Measurements from ENCODE around the gene RFTN1. TPM values are rescaled to one million over a fixed set of nuclear protein-coding genes. Genes with fewer than 3 reads are reported as not detected.
A peak's percentile ranks its signal among the peaks of the same experiment; 100 is the strongest.

Gene RFTN1
- total and polyA plus RNA-seq, 5 experiments from 2014 or later, result 35.3 to 61.8 (median 44.2) TPM

- ATAC-seq (peak in 1 of 2 donors; percentile 39), DNase-seq (no peak)
- POLR2A ChIA-PET, result no interaction called here
- Mint-ChIP-seq H3K9me3 (peaks cover 0 to 1% (median 0%) of the 10 kb centered on the region in 9 donors), H3K4me3 (peak overlapping the region in 2 of 10 donors; percentile 20 to 41), H3K36me3 (peaks cover 0 to 77% (median 34%) of the 10 kb centered on the region in 3 donors), H3K27me3 (no peaks in the 10 kb centered on the region), H3K4me1 (peaks cover 28 to 65% (median 51%) of the 10 kb centered on the region in 4 donors), H3K27ac (peak overlapping the region in 7 of 10 donors; percentile 32 to 90 (median 56))
These were observed 147.9 kb downstream of the RFTN1 start for GRCh38 chr3:16365491-16366128.

GRCh38 chr3:16364963-16365362 lies 148.5 kb downstream of the RFTN1 start:
- no peak overlapping the region for H3K4me3 Mint-ChIP-seq
- no peak for ATAC-seq
- no peaks in the 10 kb centered on the region for H3K27me3 Mint-ChIP-seq
- H3K4me1 Mint-ChIP-seq, result peaks cover 23 to 60% (median 46%) of the 10 kb centered on the region in 4 donors
- peaks cover 0 to 74% (median 29%) of the 10 kb centered on the region in 3 donors for H3K36me3 Mint-ChIP-seq
- H3K9me3 Mint-ChIP-seq, result peaks cover 0 to 1% (median 0%) of the 10 kb centered on the region in 9 donors
- no peak for DNase-seq
- POLR2A ChIA-PET, result no interaction called here
- H3K27ac Mint-ChIP-seq, result peak overlapping the region in 5 of 10 donors; percentile 6 to 73 (median 32)

GRCh38 chr3:16364323-16364722 lies 149.2 kb downstream of the RFTN1 start:
- Mint-ChIP-seq H3K4me1 (peaks cover 24 to 60% (median 47%) of the 10 kb centered on the region in 4 donors), H3K27ac (peak overlapping the region in 4 of 10 donors; percentile 29 to 68 (median 34)), H3K9me3 (peaks cover 0 to 1% (median 0%) of the 10 kb centered on the region in 9 donors), H3K36me3 (peaks cover 0 to 69% (median 23%) of the 10 kb centered on the region in 3 donors), H3K4me3 (no peak overlapping the region), H3K27me3 (no peaks in the 10 kb centered on the region)
- POLR2A ChIA-PET, result interaction anchor here (1.1 kb wide), 1 partner anchor 9 kb away, joined by 3 read pairs; no protein-coding TSS in a partner anchor
- no peak for DNase-seq
- no peak for ATAC-seq

- H3K4me1 Mint-ChIP-seq, result peaks cover 27 to 62% (median 51%) of the 10 kb centered on the region in 4 donors
- H3K36me3 Mint-ChIP-seq, result peaks cover 0 to 69% (median 19%) of the 10 kb centered on the region in 3 donors
- H3K9me3 Mint-ChIP-seq, result peaks cover 0 to 1% (median 0%) of the 10 kb centered on the region in 9 donors
- no peaks in the 10 kb centered on the region for H3K27me3 Mint-ChIP-seq
- POLR2A ChIA-PET, result interaction anchor here (0.9 to 1.2 kb wide), 3 partner anchors 9 to 24 kb away, joined by 3 read pairs; no protein-coding TSS in a partner anchor
- H3K4me3 Mint-ChIP-seq, result no peak overlapping the region
- no peak for ATAC-seq
- peak overlapping the region in 3 of 10 donors; percentile 41 to 66 (median 62) for H3K27ac Mint-ChIP-seq
- no peak for DNase-seq
These were observed 149.9 kb downstream of the RFTN1 start for GRCh38 chr3:16363636-16364035.

GRCh38 chr3:16362770-16363169 lies 150.7 kb downstream of the RFTN1 start:
- no peak for ATAC-seq

GRCh38 chr3:16361087-16361486 lies 152.4 kb downstream of the RFTN1 start:
- Mint-ChIP-seq H3K4me3 (no peak overlapping the region), H3K4me1 (peaks cover 26 to 62% (median 40%) of the 10 kb centered on the region in 4 donors), H3K36me3 (peaks cover 4 to 74% (median 13%) of the 10 kb centered on the region in 3 donors), H3K9me3 (no peaks in the 10 kb centered on the region), H3K27ac (peak overlapping the region in 7 of 10 donors; percentile 12 to 73 (median 55)), H3K27me3 (no peaks in the 10 kb centered on the region)
- DNase-seq (no peak), ATAC-seq (no peak)
- POLR2A ChIA-PET, result no interaction called here

More at GRCh38 chr3:16362770-16363169, 150.7 kb downstream of the RFTN1 start:
- Mint-ChIP-seq H3K4me1 (peaks cover 27 to 66% (median 49%) of the 10 kb centered on the region in 4 donors), H3K27me3 (no peaks in the 10 kb centered on the region), H3K27ac (peak overlapping the region in 7 of 10 donors; percentile 1 to 75 (median 35)), H3K36me3 (peaks cover 0 to 71% (median 13%) of the 10 kb centered on the region in 3 donors), H3K4me3 (no peak overlapping the region), H3K9me3 (peaks cover 0 to 1% (median 0%) of the 10 kb centered on the region in 9 donors)
- POLR2A ChIA-PET, result interaction anchor here (0.7 to 1.2 kb wide), 3 partner anchors 22 to 47 kb away, joined by 3 read pairs; no protein-coding TSS in a partner anchor
- DNase-seq, result no peak

- POLR2A ChIA-PET, result interaction anchor here (0.7 kb wide), 1 partner anchor 21 kb away, joined by 3 read pairs; no protein-coding TSS in a partner anchor
- ATAC-seq (no peak), DNase-seq (no peak)
- Mint-ChIP-seq H3K27me3 (no peaks in the 10 kb centered on the region), H3K36me3 (peaks cover 10 to 78% (median 19%) of the 10 kb centered on the region in 3 donors), H3K4me3 (peak overlapping the region in 1 of 10 donors; percentile 48), H3K4me1 (peaks cover 21 to 57% (median 35%) of the 10 kb centered on the region in 4 donors), H3K27ac (peak overlapping the region; percentile 4 to 90 (median 64)), H3K9me3 (no peaks in the 10 kb centered on the region)
These were observed 154.2 kb downstream of the RFTN1 start for GRCh38 chr3:16359331-16359730.

- ATAC-seq (no peak), DNase-seq (no peak)
- POLR2A ChIA-PET, result interaction anchor here (0.6 kb wide), 1 partner anchor 30 kb away, joined by 3 read pairs; no protein-coding TSS in a partner anchor
- Mint-ChIP-seq H3K27me3 (no peaks in the 10 kb centered on the region), H3K4me3 (no peak overlapping the region), H3K27ac (peak overlapping the region in 5 of 10 donors; percentile 65 to 80 (median 68)), H3K36me3 (peaks cover 10 to 78% (median 16%) of the 10 kb centered on the region in 3 donors), H3K4me1 (peaks cover 23 to 65% (median 42%) of the 10 kb centered on the region in 4 donors), H3K9me3 (no peaks in the 10 kb centered on the region)
These were observed 155.2 kb downstream of the RFTN1 start for GRCh38 chr3:16358336-16358735.

- POLR2A ChIA-PET, result interaction anchor here (0.7 to 1.0 kb wide), 2 partner anchors 19 to 63 kb away, joined by 3 read pairs; no protein-coding TSS in a partner anchor
These were observed 156.0 kb downstream of the RFTN1 start for GRCh38 chr3:16357186-16358121.

GRCh38 chr3:16355828-16356227 lies 157.7 kb downstream of the RFTN1 start:
- POLR2A ChIA-PET, result no interaction called here
- DNase-seq (no peak), ATAC-seq (no peak)
- H3K27me3 Mint-ChIP-seq, result no peaks in the 10 kb centered on the region
- peak overlapping the region in 7 of 10 donors; percentile 9 to 93 (median 38) for H3K27ac Mint-ChIP-seq
- H3K4me3 Mint-ChIP-seq, result peak overlapping the region in 1 of 10 donors; percentile 24
- H3K9me3 Mint-ChIP-seq, result no peaks in the 10 kb centered on the region
- peaks cover 19 to 61% (median 45%) of the 10 kb centered on the region in 4 donors for H3K4me1 Mint-ChIP-seq
- H3K36me3 Mint-ChIP-seq, result peaks cover 10 to 66% (median 21%) of the 10 kb centered on the region in 3 donors

More at GRCh38 chr3:16357186-16358121, 156.0 kb downstream of the RFTN1 start:
- H3K27ac Mint-ChIP-seq, result peak overlapping the region in 8 of 10 donors; percentile 25 to 80 (median 68)
- H3K9me3 Mint-ChIP-seq, result no peaks in the 10 kb centered on the region
- peaks cover 22 to 72% (median 46%) of the 10 kb centered on the region in 4 donors for H3K4me1 Mint-ChIP-seq
- H3K27me3 Mint-ChIP-seq, result no peaks in the 10 kb centered on the region
- H3K36me3 Mint-ChIP-seq, result peaks cover 10 to 75% (median 19%) of the 10 kb centered on the region in 3 donors
- ATAC-seq, result no peak
- no peak for DNase-seq
- peak overlapping the region in 1 of 10 donors; percentile 28 for H3K4me3 Mint-ChIP-seq

GRCh38 chr3:16354291-16354690 lies 159.2 kb downstream of the RFTN1 start:
- no peak overlapping the region for H3K4me3 Mint-ChIP-seq
- peaks cover 18 to 67% (median 49%) of the 10 kb centered on the region in 4 donors for H3K4me1 Mint-ChIP-seq
- POLR2A ChIA-PET, result interaction anchor here (1.8 kb wide), 1 partner anchor 10 kb away, joined by 6 read pairs; no protein-coding TSS in a partner anchor
- H3K27me3 Mint-ChIP-seq, result no peaks in the 10 kb centered on the region
- H3K36me3 Mint-ChIP-seq, result peaks cover 10 to 73% (median 25%) of the 10 kb centered on the region in 3 donors
- H3K27ac Mint-ChIP-seq, result peak overlapping the region; percentile 22 to 93 (median 68)
- no peak for ATAC-seq
- DNase-seq, result no peak
- no peaks in the 10 kb centered on the region for H3K9me3 Mint-ChIP-seq

- ATAC-seq (no peak), DNase-seq (no peak)
- POLR2A ChIA-PET, result interaction anchor here (1.3 kb wide), 1 partner anchor 51 kb away, joined by 4 read pairs; no protein-coding TSS in a partner anchor
- Mint-ChIP-seq H3K36me3 (peaks cover 9 to 73% (median 39%) of the 10 kb centered on the region in 3 donors), H3K27me3 (no peaks in the 10 kb centered on the region), H3K4me1 (peaks cover 25 to 75% (median 54%) of the 10 kb centered on the region in 4 donors), H3K9me3 (no peaks in the 10 kb centered on the region), H3K4me3 (no peak overlapping the region), H3K27ac (peak overlapping the region in 9 of 10 donors; percentile 44 to 94 (median 86))
These were observed 161.1 kb downstream of the RFTN1 start for GRCh38 chr3:16352428-16352827.

All from naive thymus-derived CD8-positive, alpha-beta T cell (primary cell).